Measurements from ENCODE around the gene SLC25A44. TPM values are rescaled to one million over a fixed set of nuclear protein-coding genes. Genes with fewer than 3 reads are reported as not detected.

Gene SLC25A44
- total RNA-seq, 1 experiment from 2014 or later: 33.0 TPM

- intact Hi-C loops (cut with micrococcal nuclease; ENCODE audit: unreplicated experiment): no loop called here
Observed at GRCh38 chr1:156244712-156245111, 50.8 kb downstream of the SLC25A44 start.

GRCh38 chr1:156245451-156246232 is 51.7 kb downstream of the SLC25A44 start:
- ChIA-PET POLR2A (no interaction called here), CTCF (interaction anchor here (0.6 kb wide), 1 partner anchor 11 kb away, joined by 4 read pairs; no protein-coding TSS in a partner anchor)
- peak; percentile 7 for ATAC-seq
- intact Hi-C loops (cut with micrococcal nuclease; ENCODE audit: unreplicated experiment): no loop called here
- H3K4me3 ChIP-seq (ENCODE audit: low read depth in 2 of 2, low read length in 2 of 2): peak overlapping the region in 1 of 2 experiments; percentile 18; a peak in 1 of 4 replicates
- H3K27me3 ChIP-seq (ENCODE audit: control insufficient read depth, insufficient read depth, low read length): no peaks in the 10 kb centered on the region
- TF ChIP-seq POLR2AphosphoS5 (IDR thresholded peaks at IDR 0.05; ENCODE audit: low read depth, low read length) (no peak; the same call in 1 of the 2 replicates), TCF7L2 (IDR thresholded peaks at IDR 0.05; ENCODE audit: low read depth, low read length) (no peak), SIN3A (IDR thresholded peaks at IDR 0.05; ENCODE audit: borderline replicate concordance, insufficient read depth, low read depth, low read length) (no peak), CTCF (IDR thresholded peaks at IDR 0.05) (no peak), REST (IDR thresholded peaks at IDR 0.05; ENCODE audit: insufficient read depth in 1 of 2, low read depth in 2 of 2, low read length in 1 of 2) (no peak)
- in situ Hi-C loops (cut with HindIII; ENCODE audit: low pct_unique_long_range_greater_than_20kb, low sequenced_read_pairs): no loop called here
- H3K36me3 ChIP-seq (ENCODE audit: control insufficient read depth, insufficient read depth, low read length): no peaks in the 10 kb centered on the region
- H3K4me1 ChIP-seq (ENCODE audit: control insufficient read depth, insufficient read depth, low read length): peaks cover 9% of the 10 kb centered on the region
- H3K9me3 ChIP-seq (ENCODE audit: control insufficient read depth, insufficient read depth, low read depth, low read length): no peaks in the 10 kb centered on the region
- no peak for DNase-seq (ENCODE audit: low read depth, low spot score)
- no peak overlapping the region for H3K27ac ChIP-seq (ENCODE audit: low read length)
- BruUV-seq (replicated peaks): no TSS peak

More at GRCh38 chr1:156244712-156245111, 50.8 kb downstream of the SLC25A44 start:
- no peak for DNase-seq (ENCODE audit: low read depth, low spot score)
- BruUV-seq (replicated peaks): no TSS peak
- H3K4me1 ChIP-seq (ENCODE audit: control insufficient read depth, insufficient read depth, low read length): peaks cover 9% of the 10 kb centered on the region
- in situ Hi-C loops (cut with HindIII; ENCODE audit: low pct_unique_long_range_greater_than_20kb, low sequenced_read_pairs): no loop called here
- no peak overlapping the region for H3K27ac ChIP-seq (ENCODE audit: low read length)
- ChIA-PET POLR2A (no interaction called here), CTCF (no interaction called here)
- H3K4me3 ChIP-seq (ENCODE audit: low read depth in 2 of 2, low read length in 2 of 2): no peak overlapping the region
- TF ChIP-seq REST (IDR thresholded peaks at IDR 0.05; ENCODE audit: insufficient read depth in 1 of 2, low read depth in 2 of 2, low read length in 1 of 2) (no peak), TCF7L2 (IDR thresholded peaks at IDR 0.05; ENCODE audit: low read depth, low read length) (no peak), CTCF (IDR thresholded peaks at IDR 0.05) (no peak), SIN3A (IDR thresholded peaks at IDR 0.05; ENCODE audit: borderline replicate concordance, insufficient read depth, low read depth, low read length) (no peak), POLR2AphosphoS5 (IDR thresholded peaks at IDR 0.05; ENCODE audit: low read depth, low read length) (no peak)
- no peaks in the 10 kb centered on the region for H3K9me3 ChIP-seq (ENCODE audit: control insufficient read depth, insufficient read depth, low read depth, low read length)
- no peak for ATAC-seq
- no peaks in the 10 kb centered on the region for H3K27me3 ChIP-seq (ENCODE audit: control insufficient read depth, insufficient read depth, low read length)
- no peaks in the 10 kb centered on the region for H3K36me3 ChIP-seq (ENCODE audit: control insufficient read depth, insufficient read depth, low read length)
